GM19025 (cell line): ENCODE measurements around the gene FRMD8.
"Not testable (repeated sequence)": the region's sequence is repeated elsewhere in the genome, so short reads cannot be mapped to it uniquely, and the experiment has no call there.

ENCODE experiments used
- ATAC-seq: cut with Tn5 transposase; IDR thresholded peaks from one replicate; pipeline ENCODE4 v1.9.1; 2021; ENCODE audit warnings: mild to moderate bottlenecking, low read depth, moderate library complexity; ENCODE audit not compliant: unreplicated experiment

Gene FRMD8

GRCh38 chr11:65411681-65412070, 25.2 kb downstream of the FRMD8 start:
- ATAC-seq, result no peak

GRCh38 chr11:65412271-65413076, 26.0 kb downstream of the FRMD8 start:
- no peak for ATAC-seq

- not testable (repeated sequence) for ATAC-seq
These were observed 26.7 kb downstream of the FRMD8 start for GRCh38 chr11:65413077-65413664.

GRCh38 chr11:65414776-65415498, 28.5 kb downstream of the FRMD8 start:
- ATAC-seq, result no peak

GRCh38 chr11:65415499-65416340, 29.3 kb downstream of the FRMD8 start:
- ATAC-seq, result no peak

- no peak for ATAC-seq
These were observed 29.9 kb downstream of the FRMD8 start for GRCh38 chr11:65416341-65416824.

GRCh38 chr11:65416841-65417701, 30.6 kb downstream of the FRMD8 start:
- ATAC-seq, result no peak

- no peak for ATAC-seq
These were observed 31.4 kb downstream of the FRMD8 start for GRCh38 chr11:65417702-65418430.

GRCh38 chr11:65418431-65418680, 31.9 kb downstream of the FRMD8 start:
- no peak for ATAC-seq

GRCh38 chr11:65418681-65419459, 32.4 kb downstream of the FRMD8 start:
- ATAC-seq, result peak; percentile 32

- no peak for ATAC-seq
These were observed 33.0 kb downstream of the FRMD8 start for GRCh38 chr11:65419460-65419771.

- no peak for ATAC-seq
These were observed 33.5 kb downstream of the FRMD8 start for GRCh38 chr11:65419772-65420481.

- ATAC-seq, result no peak
These were observed 34.1 kb downstream of the FRMD8 start for GRCh38 chr11:65420506-65420905.

- ATAC-seq, result no peak
These were observed 34.7 kb downstream of the FRMD8 start for GRCh38 chr11:65420979-65421793.

GRCh38 chr11:65421794-65422632, 35.6 kb downstream of the FRMD8 start:
- ATAC-seq, result peak; percentile 17
